Measurements from ENCODE around the gene KDM7A.

- TF ChIP-seq POLR2A (IDR thresholded peaks at IDR 0.05), result no peak
- no peak for TF ChIP-seq CTCF (IDR thresholded peaks at IDR 0.05)
- no peak for TF ChIP-seq EP300 (IDR thresholded peaks at IDR 0.05)
- TF ChIP-seq POLR2AphosphoS5 (IDR thresholded peaks at IDR 0.05), result no peak
Observed at GRCh38 chr7:140134039-140134438, 42.7 kb downstream of the KDM7A start.

Data from upper lobe of left lung (tissue), 4 donors.